GM19395 (cell line): Measurements from ENCODE around the gene MINAR2.

Source experiments
- ATAC-seq: cut with Tn5 transposase; IDR thresholded peaks from one replicate; pipeline ENCODE4 v1.9.1; 2021; ENCODE audit warnings: mild to moderate bottlenecking, moderate library complexity; ENCODE audit not compliant: unreplicated experiment

MINAR2 gene

DNA sequence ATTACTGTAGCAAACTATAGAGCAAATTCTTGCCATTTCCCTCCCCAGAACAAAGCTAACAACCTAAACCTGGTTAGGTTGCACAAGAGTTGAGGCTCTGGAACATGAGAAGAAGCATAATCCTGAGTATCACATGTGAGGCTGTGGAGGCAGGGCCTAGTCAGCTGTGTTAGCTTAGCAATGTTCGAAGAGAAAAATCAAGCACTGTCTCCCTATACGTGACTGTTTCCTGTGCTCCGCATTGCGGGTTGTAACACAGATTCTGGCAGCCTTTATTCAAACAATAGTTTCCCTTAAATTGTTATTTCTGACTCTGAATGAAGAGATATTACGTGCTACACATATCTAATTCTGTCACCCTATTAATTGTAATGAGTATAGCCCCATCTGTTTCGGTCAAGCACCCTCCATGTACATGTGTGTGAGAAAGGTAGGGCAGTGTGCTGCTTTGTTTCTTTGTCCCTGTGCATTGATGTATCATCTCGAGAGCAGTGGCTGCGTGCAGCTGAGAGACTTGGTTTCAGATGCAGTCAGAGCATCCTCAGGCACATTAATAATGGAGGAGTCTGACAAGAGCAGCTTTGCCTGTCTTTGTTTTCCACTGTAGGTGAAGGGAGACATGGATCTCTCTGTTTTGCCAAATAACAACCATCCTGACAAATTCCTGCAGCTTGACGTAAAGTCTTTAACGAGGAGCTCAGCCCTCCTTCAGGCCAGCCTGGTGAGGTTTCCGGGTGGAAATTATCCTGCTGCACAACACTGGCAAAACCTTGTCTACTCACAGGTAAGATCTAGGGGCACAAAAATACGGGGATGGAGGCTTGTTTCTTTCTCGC is at the start of gene MINAR2:
MINAR2 (plus strand) TSS at position 523 of the 836 bp plus-strand sequence; CDS start at position 620, 97 bp downstream.
- no peak for ATAC-seq

- no peak for ATAC-seq
These were observed 49.2 kb upstream of the MINAR2 start for GRCh38 chr5:129698661-129699060.

GRCh38 chr5:129716235-129716634 is 31.7 kb upstream of the MINAR2 start:
- ATAC-seq: no peak

- ATAC-seq: no peak
These were observed 31.2 kb upstream of the MINAR2 start for GRCh38 chr5:129716651-129717050.

- no peak for ATAC-seq
These were observed 30.1 kb upstream of the MINAR2 start for GRCh38 chr5:129717751-129718310.

GRCh38 chr5:129718471-129719090 is 29.3 kb upstream of the MINAR2 start:
- ATAC-seq: no peak

- ATAC-seq: no peak
These were observed 23.7 kb upstream of the MINAR2 start for GRCh38 chr5:129724222-129724621.

DNA sequence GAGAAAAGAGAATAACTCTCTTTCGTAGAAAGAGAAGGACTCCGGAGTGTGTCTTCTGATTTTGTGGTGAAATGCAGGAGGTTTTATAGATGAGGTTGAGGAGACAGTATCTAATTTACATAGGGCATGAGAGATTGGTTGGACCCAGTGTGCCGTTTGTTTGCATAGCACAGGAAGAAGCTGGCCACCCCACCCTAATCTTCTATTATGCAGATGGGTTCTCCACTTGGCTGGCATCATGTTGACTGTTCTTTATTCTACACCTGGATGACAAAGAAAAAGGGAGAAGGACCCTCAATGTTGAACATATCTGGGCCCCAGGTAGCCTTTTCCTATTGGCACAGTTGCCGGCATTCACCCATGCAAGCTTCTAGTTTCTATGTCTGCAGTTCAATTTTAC is 23.2 kb upstream of the MINAR2 start:
- no peak for ATAC-seq

GRCh38 chr5:129739773-129740172 is 8.1 kb upstream of the MINAR2 start:
- no peak for ATAC-seq

GRCh38 chr5:129743541-129744187 is 4.2 kb upstream of the MINAR2 start:
- no peak for ATAC-seq

GRCh38 chr5:129745997-129746396 is 1.9 kb upstream of the MINAR2 start:
- no peak for ATAC-seq

DNA sequence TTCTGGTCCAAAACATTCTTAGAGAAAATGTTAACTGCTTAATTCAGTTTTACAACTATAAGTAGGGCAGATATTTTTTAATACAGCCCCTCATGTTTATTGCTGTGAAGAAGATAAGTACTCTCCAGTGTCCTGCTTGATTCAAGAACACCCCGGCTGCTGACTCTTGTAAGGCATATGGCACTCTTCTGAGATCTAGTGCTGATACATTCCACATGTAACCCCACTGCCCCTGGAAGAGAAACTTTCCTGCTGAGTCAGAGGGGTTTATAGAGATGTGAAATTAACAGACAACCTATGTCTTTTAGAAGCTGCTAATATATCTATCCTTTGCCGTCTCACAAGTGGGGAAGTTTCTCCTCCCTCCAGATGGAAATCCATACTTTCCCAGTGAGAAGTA is 1.0 kb upstream of the MINAR2 start:
- ATAC-seq: no peak

DNA sequence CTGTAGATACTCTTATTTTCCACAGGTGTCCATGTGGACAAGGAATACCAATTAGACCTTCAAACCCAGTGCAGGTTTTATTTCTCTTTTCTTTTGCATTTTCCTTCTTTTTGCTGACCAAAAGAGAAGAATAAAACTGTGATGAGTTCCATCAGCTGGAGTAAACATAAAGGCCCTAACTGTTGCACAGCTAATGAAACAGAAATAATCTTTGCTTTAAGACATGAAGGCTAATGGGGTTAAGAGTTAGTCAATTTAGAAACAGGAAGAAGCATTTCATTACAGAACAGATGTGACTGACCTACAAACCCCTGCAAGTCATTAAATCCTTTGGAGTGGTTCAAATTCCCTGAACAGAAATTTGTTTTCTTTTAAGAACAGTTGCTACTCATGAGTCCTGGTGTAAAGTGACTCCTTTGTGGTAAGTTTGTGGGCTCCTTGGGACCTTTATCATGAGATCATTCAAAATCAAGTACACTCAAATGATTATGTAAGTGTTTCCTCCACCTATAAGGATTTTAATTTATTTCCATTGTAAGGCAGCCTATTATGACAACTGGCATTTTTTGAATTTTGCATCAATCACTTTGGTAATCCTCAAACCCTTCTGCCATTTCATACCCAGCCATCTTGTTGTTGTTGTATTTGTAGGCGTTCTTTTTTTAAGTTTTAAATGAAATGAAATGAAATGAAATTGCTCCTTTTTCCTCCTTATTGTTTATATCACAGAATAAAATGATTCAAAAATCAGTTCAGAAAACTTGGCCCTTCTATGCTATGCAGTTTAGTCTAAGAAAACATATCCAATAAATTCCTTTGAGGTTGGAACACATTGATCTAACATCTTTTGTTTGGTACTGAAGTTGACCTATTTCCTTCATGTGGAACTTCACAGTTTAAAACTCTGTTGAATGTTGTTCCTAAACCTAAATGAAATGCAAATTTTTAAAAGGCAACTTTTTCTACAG is 1.3 kb downstream of the MINAR2 start:
- ATAC-seq: no peak

- ATAC-seq: no peak
These were observed 12.9 kb downstream of the MINAR2 start for GRCh38 chr5:129760636-129761325.

DNA sequence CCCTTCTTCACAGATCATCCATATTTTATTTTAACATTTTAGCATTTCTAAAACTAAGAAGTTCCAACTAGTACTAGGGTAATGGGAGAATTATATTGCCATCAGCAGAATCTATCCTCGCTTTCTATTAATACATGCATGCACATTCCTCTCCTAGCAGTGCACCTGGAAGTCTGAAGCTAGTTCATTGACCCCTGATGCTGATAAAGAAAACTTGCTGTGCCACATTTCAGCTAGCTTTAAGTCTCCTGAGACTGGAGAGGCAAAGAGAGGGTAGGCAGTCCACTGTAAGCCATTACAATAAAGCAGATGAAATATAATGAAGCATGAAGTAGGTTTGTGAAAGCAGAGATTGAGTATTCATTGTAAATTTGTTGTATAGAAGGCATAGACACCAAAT is 15.8 kb downstream of the MINAR2 start:
- no peak for ATAC-seq

- no peak for ATAC-seq
These were observed 18.9 kb downstream of the MINAR2 start for GRCh38 chr5:129766798-129767197.

GRCh38 chr5:129767927-129768380 is 20.1 kb downstream of the MINAR2 start:
- ATAC-seq: peak; percentile 96

- ATAC-seq: no peak
These were observed 20.8 kb downstream of the MINAR2 start for GRCh38 chr5:129768735-129769134.

GRCh38 chr5:129770024-129770820 is 22.3 kb downstream of the MINAR2 start:
- ATAC-seq: no peak
